Stimulated activated CD8-positive, alpha-beta memory T cell treated with anti-CD3 and anti-CD28 coated beads, Interleukin-4, amount 100 ng/mL, for 24 hours (primary cell): ENCODE results near the gene CCDC187.
A peak's percentile ranks its signal among the peaks of the same experiment; 100 is the strongest.

ENCODE experiments used
- DNase-seq: peaks from one replicate; pipeline ENCODE4 v3.0.0-alpha.2; 2020; ENCODE audit warnings: low read depth

The CCDC187 gene

DNA sequence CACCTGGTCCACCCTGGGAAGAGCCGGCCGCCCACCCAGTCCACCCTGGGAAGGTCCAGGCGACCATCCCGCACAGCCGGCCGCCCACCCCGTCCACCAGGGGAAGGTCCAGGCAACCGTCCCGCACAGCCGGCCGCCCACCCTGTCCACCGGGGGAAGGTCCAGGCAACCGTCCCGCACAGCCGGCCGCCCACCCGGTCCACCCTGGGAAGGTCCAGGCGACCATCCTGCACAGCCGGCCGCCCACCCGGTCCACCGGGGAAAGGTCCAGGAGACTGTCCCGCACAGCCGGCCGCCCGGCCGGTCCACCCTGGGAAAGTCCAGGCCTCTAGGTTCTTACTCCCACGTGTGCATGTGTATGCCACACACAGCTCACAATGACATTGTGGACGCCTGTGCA is 51.6 kb downstream of the CCDC187 start:
- DNase-seq, result no peak

DNA sequence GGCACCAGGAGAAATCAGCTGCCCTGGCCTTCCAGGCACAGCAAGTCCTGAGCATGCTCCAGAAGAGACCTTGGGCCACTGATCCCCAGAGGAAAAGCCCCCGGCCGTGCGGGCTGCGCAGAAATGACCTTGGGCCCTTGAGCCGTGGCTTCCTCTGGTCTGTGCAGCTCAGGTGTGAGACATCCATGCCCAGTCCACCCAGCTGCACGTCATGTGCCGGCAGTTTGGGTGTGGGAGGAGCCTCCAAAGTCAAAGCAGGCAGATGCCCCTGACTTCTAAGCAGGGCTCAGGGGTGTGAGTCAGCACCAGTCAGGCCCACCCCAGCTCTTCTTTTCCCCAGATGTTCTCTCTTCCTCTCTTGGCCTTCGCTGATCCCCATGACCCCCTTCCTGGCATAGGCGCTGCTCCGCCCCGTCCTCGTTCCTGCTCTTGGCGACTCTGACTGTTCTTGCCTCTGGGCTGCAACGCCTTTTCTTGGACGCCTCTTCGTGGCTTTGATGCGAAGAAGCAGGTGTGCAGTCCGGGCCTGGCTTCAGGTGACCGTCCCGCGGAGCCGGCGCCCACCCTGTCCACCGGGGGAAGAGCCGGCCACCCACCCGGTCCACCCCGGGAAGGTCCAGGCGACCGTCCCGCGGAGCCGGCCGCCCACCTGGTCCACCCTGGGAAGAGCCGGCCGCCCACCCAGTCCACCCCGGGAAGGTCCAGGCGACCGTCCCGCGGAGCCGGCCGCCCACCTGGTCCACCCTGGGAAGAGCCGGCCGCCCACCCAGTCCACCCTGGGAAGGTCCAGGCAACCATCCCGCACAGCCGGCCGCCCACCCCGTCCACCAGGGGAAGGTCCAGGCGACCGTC is 52.4 kb downstream of the CCDC187 start:
- no peak for DNase-seq

DNA sequence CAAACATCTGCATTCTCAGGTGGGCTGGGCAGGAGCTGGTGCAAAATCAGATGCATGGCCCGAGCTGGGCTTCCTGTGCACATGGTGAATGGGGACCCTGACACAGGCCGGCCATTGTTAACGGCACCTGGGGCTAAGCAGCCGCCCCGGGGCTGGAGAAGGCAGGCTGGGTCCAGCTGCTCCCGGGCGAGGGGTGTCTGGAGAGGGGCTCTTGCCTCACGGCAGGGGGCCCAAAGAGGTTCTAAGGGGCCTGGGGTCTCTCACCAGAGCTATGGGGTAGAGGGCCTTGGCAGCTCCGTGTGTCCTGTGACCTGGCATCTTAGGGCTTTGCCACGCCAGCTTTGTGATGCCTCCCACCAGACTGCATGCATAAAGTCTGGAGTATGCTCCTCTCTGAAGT is 53.2 kb downstream of the CCDC187 start:
- DNase-seq, result no peak

DNA sequence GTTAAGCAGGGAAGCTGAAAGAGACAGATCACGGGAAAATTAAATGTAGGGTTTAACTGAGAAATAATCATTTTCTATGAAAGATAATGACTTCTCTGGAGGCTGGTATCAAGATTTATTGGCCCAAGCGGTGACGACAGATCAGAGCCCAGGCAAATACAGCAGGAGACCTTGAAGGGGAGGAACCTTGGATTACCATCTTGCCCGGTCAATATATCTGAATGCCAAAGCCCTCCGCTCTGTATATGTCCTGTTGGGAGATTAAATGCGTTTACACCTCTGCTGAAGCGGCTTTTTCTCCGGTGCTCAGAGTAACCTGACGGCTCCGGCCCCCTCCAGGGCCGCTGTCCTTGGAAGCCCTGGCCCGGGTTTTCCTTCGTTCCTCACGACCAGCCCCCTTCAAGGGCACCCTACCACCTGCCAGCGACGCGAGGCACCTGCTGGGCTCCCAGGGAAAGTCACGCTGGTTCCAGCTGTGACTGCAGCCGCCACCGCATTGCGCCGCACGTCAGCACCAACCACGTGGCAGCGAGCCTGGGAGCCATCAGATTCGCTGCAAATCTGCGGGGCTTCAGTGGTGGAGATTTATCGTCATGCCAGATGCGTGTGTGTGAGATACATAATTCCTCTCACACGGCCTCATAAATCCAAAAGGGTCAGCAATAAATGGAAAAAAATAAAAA is 53.9 kb downstream of the CCDC187 start:
- DNase-seq, result no peak

DNA sequence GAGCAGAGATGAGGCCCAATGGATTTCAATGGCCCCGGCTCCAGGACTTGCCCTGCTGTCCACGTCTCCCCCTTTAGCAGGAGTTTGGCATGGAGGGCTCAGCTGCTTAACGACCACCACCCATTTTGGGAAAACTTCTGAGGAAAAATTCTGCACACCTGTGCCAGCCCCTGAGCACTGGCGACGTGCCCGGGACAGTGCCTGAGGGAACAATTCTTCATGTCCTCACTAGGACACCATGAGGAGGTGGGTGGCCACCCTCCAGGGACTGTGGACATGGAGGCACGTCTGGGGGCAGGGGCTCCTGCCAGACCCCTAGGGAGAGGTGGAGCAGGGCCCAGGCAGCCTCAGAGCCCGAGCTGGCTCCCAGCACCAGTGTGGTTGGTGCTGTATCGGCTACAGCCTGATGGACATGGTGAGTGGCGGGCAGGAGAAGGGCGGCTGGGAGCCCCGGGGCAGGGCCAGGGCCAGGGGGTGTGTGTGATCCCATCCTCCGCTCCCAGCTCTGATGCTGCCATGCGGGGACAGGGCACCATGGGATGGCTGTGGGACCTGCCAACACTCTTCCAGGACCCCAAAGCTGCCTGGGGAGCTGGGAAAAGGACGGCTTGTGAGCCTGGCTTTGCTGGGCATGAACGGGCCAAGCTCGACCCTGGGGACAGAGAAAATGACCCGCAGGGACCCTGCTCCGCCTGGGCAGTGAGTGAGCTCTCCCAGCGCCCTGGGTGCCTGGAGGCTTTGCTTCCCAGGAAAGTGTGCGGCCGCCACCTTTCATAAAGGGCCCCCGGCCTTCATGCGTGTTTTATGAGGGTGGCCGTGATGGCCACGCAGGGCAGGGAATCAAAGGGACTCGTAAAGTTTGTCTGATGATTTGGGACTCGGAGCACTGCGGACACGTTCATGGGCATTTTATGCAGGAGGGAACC is 54.7 kb downstream of the CCDC187 start:
- no peak for DNase-seq

DNA sequence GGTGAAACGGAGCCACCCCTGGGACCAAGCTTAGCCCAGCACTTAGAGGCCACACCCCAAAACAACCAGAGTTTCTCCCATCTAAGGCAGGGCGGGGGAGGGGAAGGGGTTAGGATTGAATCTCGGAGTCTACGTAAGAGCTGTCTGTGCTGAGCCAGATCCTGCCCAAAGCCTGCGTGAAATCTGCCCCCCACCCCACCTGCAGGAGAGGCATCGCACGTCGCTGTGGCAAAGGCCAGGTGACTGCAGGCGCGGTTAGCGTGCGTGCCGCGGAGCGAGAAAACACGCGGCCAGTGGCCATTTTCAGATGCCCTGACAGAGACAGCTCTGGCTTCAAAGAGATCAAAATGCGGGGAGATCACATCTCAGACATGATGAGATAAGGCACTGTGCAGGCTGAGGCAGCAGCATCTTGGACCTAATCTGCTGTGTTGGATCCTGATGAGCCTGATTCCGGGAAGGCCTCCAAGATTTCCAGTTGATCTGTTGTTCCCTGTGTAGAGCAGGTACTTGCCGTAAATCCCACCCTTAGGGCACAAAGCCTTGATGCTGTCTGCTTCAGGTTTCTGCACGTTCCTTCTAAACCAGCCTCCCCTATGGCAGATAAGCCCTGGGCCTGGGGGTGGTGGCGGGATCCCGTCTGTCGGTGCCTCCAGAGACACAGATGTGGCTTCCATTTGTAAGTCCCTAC is 55.8 kb downstream of the CCDC187 start:
- no peak for DNase-seq

DNA sequence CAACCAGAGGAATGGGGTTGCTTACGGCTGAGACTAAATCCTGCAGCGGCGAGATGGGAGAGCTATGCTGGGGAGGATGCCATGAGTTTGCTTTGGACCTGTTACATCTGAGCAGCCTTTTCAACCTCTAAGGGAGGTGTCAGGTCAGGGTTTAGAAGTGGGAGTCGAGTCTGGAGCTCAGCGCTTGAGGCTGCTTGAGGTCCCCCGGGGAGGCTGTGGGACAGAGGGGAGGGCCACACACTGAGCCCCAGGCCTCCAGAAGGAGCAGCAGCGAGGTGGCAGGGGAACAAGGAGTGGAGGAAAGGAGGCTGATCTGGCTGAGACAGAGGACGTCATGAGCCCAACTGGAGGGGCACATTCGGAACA is 56.4 kb downstream of the CCDC187 start:
- no peak for DNase-seq

DNA sequence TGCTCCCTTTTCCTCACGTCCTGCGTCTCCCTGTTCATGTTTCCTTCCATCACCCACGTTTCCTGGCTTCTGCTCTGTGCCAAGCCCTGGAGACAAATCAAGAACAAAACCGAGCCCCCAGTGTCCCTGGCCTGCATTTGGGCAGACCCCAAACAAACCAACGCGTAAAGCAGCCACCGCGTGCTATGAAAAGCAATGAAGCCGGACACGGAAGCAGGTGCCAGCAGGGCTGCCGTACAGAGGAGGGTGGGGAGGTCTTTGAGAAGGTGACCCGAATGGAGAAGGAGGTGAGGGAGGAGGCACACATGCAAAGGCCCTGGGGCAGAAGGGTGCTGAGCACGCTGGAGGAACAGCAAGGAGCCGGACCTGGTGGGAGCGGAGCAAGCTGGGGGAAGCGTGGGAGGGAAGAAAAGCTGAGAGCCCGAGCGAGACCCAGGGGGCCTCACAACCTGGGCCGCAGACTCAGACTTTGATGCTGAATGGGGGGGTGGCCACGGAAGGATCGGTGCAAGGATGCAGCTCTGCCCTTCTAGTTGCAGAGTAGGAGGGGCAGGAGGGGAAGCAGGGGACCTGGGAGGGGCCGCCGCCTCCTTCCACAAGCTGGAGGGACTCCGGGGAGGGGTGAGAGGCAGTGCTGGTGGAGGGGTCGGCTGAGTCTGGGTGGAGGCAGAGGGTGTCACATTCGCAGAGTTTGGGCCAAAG is 56.9 kb downstream of the CCDC187 start:
- DNase-seq, result no peak

DNA sequence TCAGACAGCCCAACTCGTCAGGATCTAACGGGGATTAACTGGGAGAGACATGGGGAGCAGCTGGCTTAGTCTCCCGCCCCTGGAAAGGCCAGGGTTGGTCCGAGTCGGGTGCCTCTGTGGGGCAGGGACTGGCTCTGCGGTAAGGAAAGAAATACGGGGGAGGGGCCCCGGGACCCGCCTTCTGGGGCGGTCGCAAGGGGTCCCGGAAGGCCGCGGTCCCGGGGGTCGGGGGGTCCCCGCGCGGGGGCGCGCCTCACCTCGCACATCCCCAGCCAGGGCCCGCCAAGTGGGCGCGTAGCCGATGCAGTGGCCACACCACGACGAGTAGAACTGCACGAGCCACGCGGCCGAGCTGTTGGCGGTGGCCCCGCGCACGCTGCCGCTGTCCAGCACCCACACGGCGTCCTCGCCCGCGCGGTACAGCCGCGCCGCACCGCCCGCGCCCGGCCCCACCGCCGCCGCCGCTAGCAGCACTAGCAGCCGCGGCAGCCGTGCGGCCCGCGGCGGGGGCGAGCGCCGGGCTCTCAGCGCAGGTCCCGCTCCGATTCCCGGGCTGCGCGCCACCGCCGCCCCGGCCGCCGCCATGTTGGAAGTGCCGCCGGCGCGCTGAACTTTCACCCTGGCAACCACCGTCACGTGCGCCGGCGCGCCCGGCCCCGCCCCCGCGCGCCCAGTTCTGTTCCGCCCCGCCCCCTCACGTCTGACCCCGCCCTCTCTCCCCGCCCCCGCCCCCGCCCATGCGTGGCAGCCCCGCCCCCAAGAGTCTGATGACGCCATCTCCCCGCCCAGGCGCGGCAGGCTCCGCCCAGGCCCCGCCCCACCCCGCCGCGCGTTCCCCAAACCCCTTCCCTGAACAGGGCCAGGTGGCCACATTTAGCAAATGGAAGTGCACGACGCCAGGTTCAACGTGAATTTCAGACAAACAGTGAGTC is 58.4 kb downstream of the CCDC187 start, which contains the start of gene QSOX2:
TSS of gene QSOX2 (minus strand) at position 594 of the 932 bp plus-strand sequence. CDS start at position 585, 9 bp downstream.
- peak; percentile 73 for DNase-seq

DNA sequence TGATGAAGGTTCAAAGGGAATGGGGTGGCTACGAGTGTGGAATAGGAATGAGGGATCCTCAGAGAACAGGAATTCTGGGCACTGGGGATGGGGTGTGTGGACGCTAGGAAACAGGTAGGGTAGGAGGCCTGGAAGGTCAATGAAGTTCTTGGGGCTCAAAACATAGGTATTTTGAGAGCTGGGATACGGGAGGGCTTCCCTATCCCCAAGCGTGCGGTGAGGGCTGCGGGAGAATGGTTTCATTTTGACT is 59.0 kb downstream of the CCDC187 start:
- no peak for DNase-seq

DNA sequence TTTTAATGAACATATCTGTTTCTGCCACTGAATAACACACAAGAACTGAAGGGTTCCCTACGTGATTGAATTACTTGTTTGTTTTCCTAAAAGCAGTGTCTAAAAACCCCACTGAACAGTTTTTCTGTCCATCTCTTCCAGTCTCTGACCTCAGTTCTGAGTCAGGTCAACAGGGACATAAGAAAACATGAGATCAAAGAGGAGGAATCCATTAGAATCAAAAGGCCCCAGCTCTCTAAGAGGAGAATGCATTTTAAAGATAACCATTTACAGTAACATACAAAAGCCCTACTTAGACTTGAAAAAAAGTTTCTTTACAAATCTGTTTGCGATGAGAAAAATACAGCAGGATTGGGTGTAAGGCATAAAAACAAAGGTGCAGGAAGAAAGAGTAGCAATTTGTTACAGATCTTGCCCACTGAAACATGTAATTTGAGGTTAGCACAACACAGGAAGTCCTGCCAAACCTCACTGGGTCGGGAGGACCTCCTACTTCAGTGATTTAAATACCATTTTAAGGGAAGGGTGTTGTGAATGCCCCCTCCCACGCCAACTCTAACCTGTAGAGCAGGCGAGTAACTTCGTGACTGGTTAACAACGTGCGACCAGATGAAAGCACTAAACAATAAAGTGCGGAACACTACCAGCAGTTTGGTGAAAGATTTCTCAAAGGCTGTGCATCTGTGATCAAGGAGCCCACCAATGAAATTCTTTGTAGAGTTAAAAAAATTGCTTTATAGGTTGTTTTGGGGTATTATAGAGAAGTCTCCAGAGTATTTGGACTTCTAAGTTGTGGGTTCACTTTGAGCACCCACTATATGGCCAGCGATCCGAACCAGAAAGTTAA is 59.5 kb downstream of the CCDC187 start:
- DNase-seq, result peak; percentile 43

DNA sequence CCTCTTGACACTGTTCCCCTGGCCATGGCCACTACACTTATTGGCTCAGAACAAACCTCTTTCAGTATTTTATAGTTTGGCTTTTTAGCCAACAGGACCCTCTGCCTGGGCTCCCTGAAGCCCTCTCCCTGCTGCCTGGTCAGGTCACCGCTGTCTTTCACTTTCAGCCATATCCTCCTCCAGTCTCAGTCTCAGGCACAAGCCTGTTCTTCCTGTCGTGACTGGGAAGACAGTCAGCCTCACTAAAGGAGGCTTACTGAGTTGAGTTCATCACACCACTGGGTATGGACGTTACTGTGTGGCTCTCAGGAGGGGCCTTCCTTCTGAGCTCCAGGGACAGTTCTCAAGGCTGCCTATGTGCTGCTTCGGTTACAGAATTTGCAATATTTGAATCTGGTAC is 60.3 kb downstream of the CCDC187 start:
- DNase-seq, result no peak

DNA sequence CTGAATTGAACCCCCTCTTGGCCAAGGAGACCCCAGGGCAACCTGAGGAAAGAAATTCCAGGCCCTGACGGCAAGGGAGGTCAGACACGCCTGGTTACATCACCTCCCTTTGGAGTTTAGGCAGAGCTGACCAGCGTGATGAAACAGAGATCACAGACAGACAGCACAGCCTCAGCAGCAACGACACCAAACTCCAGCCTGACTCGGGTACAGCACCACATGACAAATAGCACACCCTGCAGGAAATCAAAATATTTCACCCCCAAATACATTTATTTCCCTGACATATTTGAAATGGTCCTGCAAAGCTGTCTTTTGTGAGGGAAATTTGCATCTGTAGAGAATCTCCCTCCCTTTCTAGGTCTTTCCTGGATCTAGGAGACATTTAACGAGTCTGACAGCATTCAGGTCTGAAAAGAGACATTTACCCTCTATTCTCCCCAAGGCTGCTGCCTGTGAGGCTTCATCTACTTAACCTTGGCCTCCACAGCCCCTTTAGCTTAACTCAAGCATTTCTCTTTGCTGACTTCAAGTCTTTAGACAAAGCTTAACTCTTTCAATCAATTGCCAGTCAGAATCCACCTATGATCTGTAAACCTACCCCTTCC is 60.9 kb downstream of the CCDC187 start:
- DNase-seq, result no peak

DNA sequence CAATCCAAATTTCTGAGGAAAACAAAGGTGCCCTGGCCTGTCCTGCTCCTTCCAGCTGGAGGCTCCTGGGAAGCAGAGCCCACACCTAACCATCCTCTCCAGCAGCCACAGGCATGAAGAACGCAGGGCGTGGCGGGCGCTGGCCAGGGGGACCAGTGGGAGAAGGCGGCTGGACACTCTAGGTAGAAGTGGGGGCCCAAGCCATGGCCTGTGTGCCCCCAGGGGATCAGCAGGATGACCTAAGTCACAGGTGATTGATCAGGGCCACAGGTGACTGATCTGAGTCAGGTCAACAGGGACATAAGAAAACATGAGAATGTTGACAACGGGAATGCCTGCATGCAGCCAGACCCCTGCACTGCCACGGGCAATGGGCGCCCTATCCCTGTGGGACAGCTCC is 61.6 kb downstream of the CCDC187 start:
- no peak for DNase-seq

DNA sequence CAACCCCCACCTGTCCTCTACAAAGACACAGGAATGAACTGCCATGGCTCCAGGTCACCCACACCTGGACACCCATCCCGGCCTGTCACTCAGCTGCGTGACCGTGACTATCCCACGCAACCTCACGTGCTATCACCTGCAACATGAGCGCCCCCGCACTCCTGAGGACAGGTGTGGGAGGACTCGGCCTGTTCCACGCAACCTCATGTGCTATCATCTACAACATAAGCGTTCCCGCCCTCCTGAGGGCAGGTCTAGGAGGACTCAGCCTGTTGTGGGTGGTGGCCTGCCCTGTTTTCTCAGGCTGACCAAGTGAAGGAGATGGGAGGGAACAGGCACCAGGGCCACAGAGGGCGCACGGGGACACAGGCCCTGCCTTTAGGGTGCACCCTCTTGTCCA is 62.4 kb downstream of the CCDC187 start:
- no peak for DNase-seq

DNA sequence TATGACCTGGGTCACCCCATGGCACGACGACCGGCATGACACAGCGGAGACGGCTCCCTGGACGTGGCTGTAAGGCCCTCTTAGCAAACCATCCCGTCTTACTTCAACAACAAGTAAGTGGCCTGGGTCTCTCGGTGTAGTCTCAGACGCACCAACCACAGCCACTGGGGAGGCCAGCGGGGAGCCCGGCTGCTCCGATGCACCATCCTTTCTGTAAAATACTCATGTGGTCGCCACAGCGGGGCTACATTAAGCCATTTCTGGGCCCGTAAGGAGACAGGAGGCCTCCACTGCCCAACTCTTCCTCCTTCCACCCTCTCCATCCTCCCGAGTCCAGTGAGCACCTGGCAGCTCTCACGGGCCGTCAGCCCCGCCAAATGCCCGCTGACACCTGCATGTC is 63.0 kb downstream of the CCDC187 start:
- no peak for DNase-seq

DNA sequence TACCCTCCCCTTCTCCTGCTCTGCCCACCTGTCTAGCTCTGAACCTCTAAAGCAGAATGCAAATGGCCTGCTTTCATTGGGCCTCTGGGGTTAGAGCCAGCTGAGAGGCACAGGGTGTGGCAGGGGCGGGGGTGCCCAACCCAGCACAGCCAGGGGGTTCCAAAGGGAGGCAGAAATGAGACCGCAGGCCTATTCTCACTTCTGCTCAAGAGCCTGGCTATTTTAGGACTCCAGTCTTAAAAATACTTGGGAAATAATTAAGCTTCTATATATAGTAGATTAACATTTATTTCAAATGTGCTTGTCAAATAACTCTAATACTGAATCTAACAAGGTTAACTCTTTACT is 63.9 kb downstream of the CCDC187 start:
- DNase-seq, result no peak

DNA sequence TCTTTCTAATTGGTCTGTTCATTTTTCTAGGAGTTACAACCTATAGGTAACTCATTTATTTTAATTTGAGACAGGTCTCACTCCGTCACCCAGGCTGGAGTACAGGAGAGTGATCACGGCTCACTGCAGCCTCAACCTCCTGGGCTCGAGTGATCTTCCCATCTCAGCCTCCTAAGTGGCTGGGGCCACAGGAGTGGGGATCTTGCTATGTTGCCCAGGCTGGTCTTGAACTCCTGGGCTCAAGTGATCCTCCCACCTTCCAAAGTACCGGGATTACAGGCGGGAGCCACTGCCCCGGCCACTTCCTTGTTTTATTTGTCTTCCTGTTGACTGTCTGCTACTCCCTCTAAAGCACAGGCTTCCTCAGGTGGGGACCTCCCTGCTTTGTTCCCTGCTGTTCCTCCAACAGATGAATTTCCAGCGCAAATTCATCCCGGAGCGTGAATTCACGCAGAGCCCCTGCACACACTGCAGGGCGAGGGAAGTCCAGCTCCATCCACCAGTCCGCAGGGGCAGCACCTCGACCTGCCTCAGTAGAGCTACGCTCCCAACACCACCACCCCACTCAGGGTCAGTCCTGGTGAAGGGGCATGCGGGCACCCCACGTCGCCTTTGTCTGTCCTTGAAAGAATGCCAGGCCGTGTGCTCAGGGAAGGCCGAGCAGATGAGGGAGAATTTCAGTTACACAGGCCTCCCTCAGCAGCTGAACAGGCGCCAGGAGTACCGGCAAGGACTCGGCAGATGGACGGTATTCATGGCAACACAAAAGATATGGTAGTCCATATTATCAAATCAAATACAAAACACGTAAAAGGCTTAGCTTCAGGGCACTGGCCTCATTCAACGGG is 64.5 kb downstream of the CCDC187 start:
- DNase-seq, result no peak
